H1 (cell line): Measurements from ENCODE around the gene CACNB4. TPM values are rescaled to one million over a fixed set of nuclear protein-coding genes. Genes with fewer than 3 reads are reported as not detected.

ENCODE experiments used
- CTCF ChIA-PET: fragments of 300-600 bp; sonication (Branson Sonifier 250); formaldehyde crosslinking; loops from one replicate; lab custom pipeline; 2021; ENCODE audit not compliant: partially characterized antibody; lab: Charles Lee
- POLR2A ChIA-PET: fragments of 300-600 bp; sonication (Branson Sonifier 250); formaldehyde crosslinking; loops from one replicate; lab custom pipeline; 2021; ENCODE audit warnings: inconsistent platforms; ENCODE audit not compliant: partially characterized antibody; lab: Charles Lee
- DNase-seq, 2 experiments: peaks; one replicate each; pipeline versions ENCODE4 v3.0.0 to v3.0.0-alpha.2; 2010 to 2022; ENCODE audit warnings: low spot score in 2 of 2, low read depth in 1 of 2, mixed read lengths in 1 of 2
- FAIRE-seq: peaks from 2 replicates; lab custom pipeline; 2011; peaks lifted over from hg19 to GRCh38; lab: Jason Lieb, UNC
- H2AFZ ChIP-seq: 2 replicates; pipeline ENCODE4 v1.8.1; 2012; ENCODE audit warnings: low read length, inconsistent platforms
- H2AK5ac ChIP-seq: 2 replicates; pipeline ENCODE4 v1.6.1; 2013; ENCODE audit warnings: low read depth, low read length
- H2BK120ac ChIP-seq: replicated peaks from 2 replicates; pipeline ENCODE3; 2013; ENCODE audit warnings: low read depth, low read length, inconsistent platforms
- H2BK12ac ChIP-seq: 2 replicates; pipeline ENCODE4 v1.6.1; 2013; ENCODE audit warnings: low read depth, low read length
- H2BK15ac ChIP-seq: 2 replicates; pipeline ENCODE4 v1.6.1; 2013; ENCODE audit warnings: low read length
- H2BK20ac ChIP-seq: 2 replicates; pipeline ENCODE4 v1.6.1; 2013; ENCODE audit warnings: low read length
- H2BK5ac ChIP-seq: 2 replicates; pipeline ENCODE4 v1.6.1; 2013; ENCODE audit warnings: low read depth, low read length
- H3K14ac ChIP-seq: 2 replicates; pipeline ENCODE4 v1.6.1; 2013; ENCODE audit warnings: inconsistent platforms; ENCODE audit not compliant: insufficient read length
- H3K18ac ChIP-seq: 2 replicates; pipeline ENCODE4 v1.6.1; 2013; ENCODE audit warnings: low read length; ENCODE audit errors: extremely low read depth
- H3K23ac ChIP-seq: 2 replicates; pipeline ENCODE4 v1.6.1; 2013; ENCODE audit warnings: inconsistent platforms; ENCODE audit not compliant: insufficient read length
- H3K23me2 ChIP-seq: 2 replicates; pipeline ENCODE4 v1.6.1; 2013; ENCODE audit warnings: low read depth, low read length
- H3K27ac ChIP-seq: 2 replicates; pipeline ENCODE4 v1.6.1; 2011; ENCODE audit warnings: low read depth, low read length, inconsistent platforms
- H3K27me3 ChIP-seq, 4 experiments: replicated peaks in 1 of 4; 1 replicate in 1 of 4; 2 replicates in 3 of 4; pipeline versions ENCODE4 v1.6.1 to v1.8.1; 2011 to 2013; ENCODE audit warnings: low read length in 3 of 4, mild to moderate bottlenecking in 3 of 4, inconsistent platforms in 2 of 4, mixed read lengths in 2 of 4, moderate library complexity in 1 of 4; ENCODE audit not compliant: control insufficient read depth in 3 of 4, insufficient read depth in 3 of 4; ENCODE audit errors: extremely low read depth in 1 of 4
- H3K36me3 ChIP-seq, 4 experiments: 2 replicates each; pipeline versions ENCODE4 v1.6.1 to v1.8.1; 2011 to 2013; ENCODE audit warnings: mild to moderate bottlenecking in 4 of 4, low read length in 3 of 4, moderate library complexity in 2 of 4, control low read depth in 1 of 4, inconsistent platforms in 1 of 4; ENCODE audit not compliant: insufficient read depth in 4 of 4, control insufficient read depth in 2 of 4
- H3K4ac ChIP-seq: replicated peaks from 2 replicates; pipeline ENCODE3; 2013; ENCODE audit warnings: low read length, low read depth, mixed read lengths, inconsistent platforms; ENCODE audit not compliant: insufficient read length
- H3K4me1 ChIP-seq, 4 experiments: replicated peaks in 1 of 4; 1 replicate in 1 of 4; 2 replicates in 3 of 4; pipeline versions ENCODE4 v1.6.1 to v1.8.1; 2011 to 2013; ENCODE audit warnings: low read length in 3 of 4, inconsistent platforms in 2 of 4, mixed read lengths in 1 of 4; ENCODE audit not compliant: insufficient read depth in 4 of 4, control insufficient read depth in 3 of 4
- H3K4me2 ChIP-seq, 2 experiments: 2 replicates each; pipeline versions ENCODE4 v1.6.1 to v1.8.1; 2011 to 2013; ENCODE audit warnings: low read depth in 2 of 2, low read length in 2 of 2, control low read depth in 1 of 2, inconsistent platforms in 1 of 2, mild to moderate bottlenecking in 1 of 2; ENCODE audit not compliant: insufficient read depth in 1 of 2
- H3K4me3 ChIP-seq, 4 experiments: fragments of 200-600, 300-600 bp in 1 of 4; sonication (generic), shearing (Covaris generic), sonication (Bioruptor Twin) in 1 of 4; 2 replicates each; pipeline versions ENCODE4 v1.5.1 to v1.8.1; 2011 to 2016; ENCODE audit warnings: low read length in 4 of 4, low read depth in 3 of 4, control low read depth in 2 of 4, inconsistent platforms in 2 of 4, mild to moderate bottlenecking in 2 of 4, mixed read lengths in 1 of 4, moderate library complexity in 1 of 4; ENCODE audit not compliant: insufficient read depth in 2 of 4; ENCODE audit errors: extremely low read depth in 1 of 4
- H3K56ac ChIP-seq: replicated peaks from 2 replicates; pipeline ENCODE3; 2013; ENCODE audit warnings: low read depth, mild to moderate bottlenecking, mixed read lengths, low read length, inconsistent platforms; ENCODE audit not compliant: insufficient read length
- H3K79me1 ChIP-seq: 2 replicates; pipeline ENCODE4 v1.6.1; 2013; ENCODE audit warnings: low read depth, low read length, control low read depth
- H3K79me2 ChIP-seq, 2 experiments: 2 replicates each; pipeline versions ENCODE4 v1.6.1 to v1.8.1; 2012 to 2013; ENCODE audit warnings: low read length in 2 of 2, mild to moderate bottlenecking in 2 of 2, inconsistent platforms in 1 of 2; ENCODE audit not compliant: insufficient read depth in 2 of 2, control insufficient read depth in 1 of 2
- H3K9ac ChIP-seq, 4 experiments: replicated peaks in 1 of 4; 1 replicate in 1 of 4; 2 replicates in 3 of 4; pipeline versions ENCODE4 v1.6.1 to v1.8.1; 2011 to 2013; ENCODE audit warnings: low read depth in 3 of 4, low read length in 3 of 4, control low read depth in 2 of 4, mild to moderate bottlenecking in 2 of 4, moderate library complexity in 2 of 4, inconsistent platforms in 1 of 4; ENCODE audit errors: extremely low read depth in 1 of 4
- H3K9me3 ChIP-seq, 2 experiments: 2 replicates each; pipeline versions ENCODE4 v1.6.1 to v1.8.1; 2012 to 2013; ENCODE audit warnings: mild to moderate bottlenecking in 2 of 2, moderate library complexity in 2 of 2, control low read depth in 1 of 2, inconsistent platforms in 1 of 2, low read depth in 1 of 2, low read length in 1 of 2, mixed read lengths in 1 of 2; ENCODE audit not compliant: insufficient read depth in 2 of 2
- H4K20me1 ChIP-seq, 2 experiments: replicated peaks in 1 of 2; 2 replicates each; pipeline versions ENCODE3 to v1.8.1; 2011 to 2013; ENCODE audit warnings: inconsistent platforms in 2 of 2, low read length in 2 of 2, mild to moderate bottlenecking in 1 of 2; ENCODE audit not compliant: insufficient read depth in 2 of 2, control insufficient read depth in 1 of 2
- H4K5ac ChIP-seq: 2 replicates; pipeline ENCODE4 v1.6.1; 2013; ENCODE audit warnings: low read length, low read depth, mixed read lengths, inconsistent platforms; ENCODE audit not compliant: insufficient read length
- H4K8ac ChIP-seq: 2 replicates; pipeline ENCODE4 v1.8.0; 2013; ENCODE audit warnings: mild to moderate bottlenecking, moderate library complexity, low read length, inconsistent platforms; ENCODE audit not compliant: insufficient read depth; ENCODE audit errors: extremely low read depth
- H4K91ac ChIP-seq: replicated peaks from 2 replicates; pipeline ENCODE3; 2013; ENCODE audit warnings: low read length, mixed read lengths, inconsistent platforms; ENCODE audit not compliant: insufficient read length
- KDM1A ChIP-seq: fragments of 200-600, 300-600 bp; sonication (generic); IDR thresholded peaks from 2 replicates; pipeline ENCODE4 v1.7.1; 2016; ENCODE audit warnings: mild to moderate bottlenecking, low read length, borderline replicate concordance
- WGBS, 2 experiments: shearing (Covaris generic) in 1 of 2; methylation state at CpG; one replicate each; pipeline versions ENCODE4 v1.1.6 to v1.1.7; 2013 to 2015; ENCODE audit warnings: low lambda C conversion rate in 2 of 2, mixed read lengths in 2 of 2, inconsistent platforms in 1 of 2, low coverage in 1 of 2, missing lambda C conversion rate in 1 of 2; ENCODE audit not compliant: insufficient replicate concordance in 2 of 2, insufficient coverage in 1 of 2, insufficient read length in 1 of 2; ENCODE audit errors: extremely low coverage in 1 of 2, missing lambda C conversion rate in 1 of 2; 5-methylcytosine and 5-hydroxymethylcytosine counted together
- polyA plus RNA-seq, 7 experiments: library from polyadenylated mRNA; depleted of rRNA in 3 of 7; stranded (reverse) in 5 of 7; unstranded in 2 of 7; fragments of >200 nt in 5 of 7; fragments of 200-250 nt in 2 of 7; gene quantifications; 1 replicate in 5 of 7; 2 replicates in 1 of 7; 4 replicates in 1 of 7; pipeline versions ENCODE4 v1.2.1 to v1.2.3, GENCODE V29; 2011 to 2013; ENCODE audit warnings: missing spikeins in 2 of 7, mixed read lengths in 2 of 7
- total RNA-seq: library from RNA; stranded (reverse); fragmentation: NEBNext Ultra II Directional; extraction: Animal tissue kit (Norgen Biotek cat#: 25700); gene quantifications from 2 replicates; pipeline ENCODE4 v1.2.1, GENCODE V29; 2021

Gene CACNB4
- total and polyA plus RNA-seq, 2 of the 8 experiments (the other 6 are each of a cell fraction or from before 2014, with no cell fraction given): 2.0 to 4.0 TPM

GRCh38 chr2:151905963-151906632 is 192.7 kb downstream of the CACNB4 start:
- H3K23me2 ChIP-seq: no peaks in the 10 kb centered on the region
- H3K36me3 ChIP-seq: no peaks in the 10 kb centered on the region
- no peak overlapping the region for H3K27ac ChIP-seq
- H3K23ac ChIP-seq: no peak overlapping the region
- POLR2A ChIA-PET: interaction anchor here (1.0 kb wide), 1 partner anchor 18 kb away, joined by 3 read pairs; no protein-coding TSS in a partner anchor
- FAIRE-seq (no peak), DNase-seq (no peak)
- no peak overlapping the region for H4K5ac ChIP-seq
- no peaks in the 10 kb centered on the region for H4K20me1 ChIP-seq
- H3K9me3 ChIP-seq: no peaks in the 10 kb centered on the region
- H2BK12ac ChIP-seq: no peak overlapping the region
- TF ChIP-seq KDM1A: no peak
- H4K91ac ChIP-seq: no peak overlapping the region
- no peak overlapping the region for H2AFZ ChIP-seq
- no peak overlapping the region for H2BK20ac ChIP-seq
- no peaks in the 10 kb centered on the region for H3K27me3 ChIP-seq
- no peak overlapping the region for H2BK120ac ChIP-seq
- H3K4me3 ChIP-seq: no peak overlapping the region
- WGBS, 2 experiments: 92% methylated on average over 2 of the region's 2 CpGs; no CpG with 5 or more reads in 1 of the 2 experiments
- H3K9ac ChIP-seq: no peak overlapping the region
- H3K4me2 ChIP-seq: no peak overlapping the region
- peaks cover 0 to 6% (median 2%) of the 10 kb centered on the region in 4 experiments; a peak in 4 of 7 replicates for H3K4me1 ChIP-seq
- no peak overlapping the region for H3K56ac ChIP-seq
- H3K79me2 ChIP-seq: no peaks in the 10 kb centered on the region
- no peak overlapping the region for H2AK5ac ChIP-seq
- no peak overlapping the region for H3K4ac ChIP-seq
- no peak overlapping the region for H2BK15ac ChIP-seq
- H3K79me1 ChIP-seq: no peaks in the 10 kb centered on the region
- H2BK5ac ChIP-seq: no peak overlapping the region
- H4K8ac ChIP-seq: no peak overlapping the region
- CTCF ChIA-PET: interaction anchor here (0.9 to 1.4 kb wide), 3 partner anchors 14 to 42 kb away, joined by 3 to 5 read pairs (median 3); no protein-coding TSS in a partner anchor
- no peak overlapping the region for H3K18ac ChIP-seq
- no peak overlapping the region for H3K14ac ChIP-seq
